Stimulated activated CD8-positive, alpha-beta memory T cell treated with anti-CD3 and anti-CD28 coated beads, Interleukin-12 subunit alpha, Interleukin-12 subunit beta, amount 100 ng/mL, for 24 hours (primary cell): ENCODE results near the gene DUSP11.
"Not testable (repeated sequence)": the region's sequence is repeated elsewhere in the genome, so short reads cannot be mapped to it uniquely, and the experiment has no call there.

Source experiments
- DNase-seq: peaks from one replicate; pipeline ENCODE4 v3.0.0-alpha.2; 2020; ENCODE audit errors: extremely low read depth

DUSP11 gene

DNA sequence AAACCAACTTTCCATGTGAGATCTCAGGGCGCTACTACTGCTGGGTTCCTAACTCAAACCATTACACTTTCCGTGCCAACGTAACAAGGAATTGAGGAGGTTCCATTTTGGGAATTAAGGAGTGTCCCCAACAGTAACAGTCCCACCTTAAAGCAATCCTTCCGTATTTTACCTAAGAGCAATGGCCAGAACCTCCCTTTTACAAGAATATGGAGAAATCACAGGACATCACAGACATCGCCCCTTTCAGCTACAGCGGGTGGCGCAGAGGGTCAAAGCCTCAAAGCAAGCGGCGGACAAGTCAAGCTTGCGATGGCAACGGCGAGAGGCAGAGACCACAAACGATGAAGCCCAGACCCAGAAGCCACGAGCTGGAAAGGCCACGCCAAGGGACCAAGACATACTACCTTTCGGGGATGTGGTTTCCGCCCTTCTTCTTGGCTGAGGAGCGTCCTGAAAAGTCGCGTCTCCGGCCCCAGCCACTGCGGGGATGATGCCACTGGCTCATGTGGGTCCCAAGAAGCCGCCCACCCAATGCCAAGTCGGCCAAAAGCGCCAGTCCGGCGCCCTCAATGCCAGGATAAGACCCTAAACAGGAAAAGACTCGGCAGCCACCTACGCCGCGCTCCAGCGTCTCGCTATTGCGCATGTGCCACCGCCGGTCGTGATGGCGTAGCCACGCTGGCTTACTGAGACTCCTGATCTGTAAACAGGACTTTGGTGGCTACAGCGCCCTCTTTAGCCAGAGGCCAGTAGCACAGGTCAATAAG, at the start of gene DUSP11:
Gene DUSP11, minus strand, starts transcription at position 637 of the 770 bp plus-strand sequence. Its CDS starts 129 bp downstream, at position 508.
- DNase-seq = peak; percentile 85

DNA sequence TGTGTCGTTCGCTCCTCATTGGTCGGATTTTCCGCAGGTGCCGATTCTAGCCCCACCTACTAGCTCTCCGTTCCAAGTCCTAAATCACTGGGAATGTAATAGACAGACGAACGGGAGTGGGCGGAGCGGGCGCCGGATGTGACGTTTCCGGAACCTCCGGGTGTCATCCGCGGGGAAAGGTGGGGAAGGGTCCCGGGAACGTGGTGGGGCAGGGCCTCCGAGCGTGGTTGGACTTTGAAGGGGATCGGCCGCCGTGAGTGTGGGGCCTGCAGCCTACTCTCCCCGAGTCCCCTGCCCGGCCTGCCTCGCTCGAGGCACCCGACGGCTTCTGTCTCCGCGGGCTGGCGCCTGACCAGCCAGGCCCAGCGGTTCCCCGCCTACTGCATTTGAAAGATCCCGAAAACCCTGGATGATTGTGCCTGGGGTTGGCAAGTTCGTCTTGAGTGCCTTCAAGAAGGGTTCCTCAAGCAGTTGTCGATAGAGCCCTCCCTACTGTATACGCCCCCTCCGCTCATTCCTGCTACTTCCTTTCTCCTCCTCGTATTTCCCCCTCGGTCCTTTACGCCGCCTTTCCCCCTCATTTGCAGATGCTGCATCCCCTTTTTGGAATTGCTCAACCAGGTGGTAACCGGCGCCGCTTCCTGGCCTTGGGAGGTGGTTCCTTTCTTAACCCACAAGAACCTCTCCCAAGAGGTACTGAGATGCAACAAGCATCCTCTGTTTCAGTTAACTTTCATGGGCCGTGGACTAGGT, 49.1 kb upstream of the DUSP11 start, which contains the start of gene STAMBP:
Gene STAMBP, plus strand, starts transcription at position 144 of the 753 bp plus-strand sequence. CDS start 1,896 bp downstream, outside the sequence.
- peak; percentile 63 for DNase-seq

DNA sequence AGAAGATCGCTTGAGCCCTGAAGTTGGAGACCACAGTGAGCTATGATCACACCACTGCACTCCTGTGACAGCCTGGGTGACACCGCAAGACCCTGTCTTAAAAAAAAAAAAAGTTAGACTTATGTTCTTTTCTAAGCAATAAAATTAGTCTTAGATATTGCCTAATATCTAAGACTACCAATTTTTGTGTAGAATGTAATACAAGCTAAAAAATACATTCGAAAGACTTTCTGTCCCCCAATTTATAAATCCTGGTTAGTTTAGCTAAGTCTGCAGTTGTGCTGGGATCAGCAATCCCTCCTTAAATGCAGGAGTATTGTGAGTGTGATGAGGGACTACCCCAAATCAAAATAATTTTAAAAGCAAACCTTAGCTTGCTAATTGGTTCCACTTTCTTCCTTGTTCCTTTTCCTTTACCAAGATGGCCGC, 48.5 kb upstream of the DUSP11 start:
- no peak for DNase-seq

DNA sequence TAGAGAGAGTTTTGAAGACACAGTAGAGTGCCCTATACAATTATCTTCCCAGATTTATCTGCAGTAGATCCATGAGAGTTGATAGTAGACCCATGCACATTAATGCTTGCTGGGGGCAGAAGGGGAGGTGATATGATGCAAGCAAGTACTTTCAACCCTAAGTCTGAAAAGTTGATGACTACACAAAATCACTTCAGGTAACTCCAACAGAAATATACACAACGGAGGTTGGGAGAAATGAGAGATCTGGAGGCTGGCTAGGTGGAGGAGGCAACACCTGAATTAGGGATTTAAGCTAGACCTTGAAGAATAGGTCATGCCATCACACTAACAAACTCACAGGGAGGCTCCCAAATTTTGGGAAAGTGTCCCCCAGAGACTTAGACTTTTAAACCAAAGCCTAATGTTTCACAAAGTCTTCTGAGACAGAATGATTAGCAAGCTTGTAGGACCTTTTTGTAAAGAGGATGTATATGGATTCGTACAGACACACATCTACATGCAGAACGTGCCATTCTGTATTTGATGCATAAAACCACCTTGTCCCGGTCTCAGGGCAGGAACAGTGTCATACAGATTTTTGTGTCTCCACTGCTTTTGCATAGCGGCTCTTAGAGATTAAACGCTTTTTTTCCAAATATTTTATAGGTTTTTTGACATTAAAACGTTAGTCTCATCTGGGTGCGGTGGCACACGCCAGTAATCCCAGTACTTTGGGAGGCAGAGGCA, 47.9 kb upstream of the DUSP11 start:
- DNase-seq = no peak

DNA sequence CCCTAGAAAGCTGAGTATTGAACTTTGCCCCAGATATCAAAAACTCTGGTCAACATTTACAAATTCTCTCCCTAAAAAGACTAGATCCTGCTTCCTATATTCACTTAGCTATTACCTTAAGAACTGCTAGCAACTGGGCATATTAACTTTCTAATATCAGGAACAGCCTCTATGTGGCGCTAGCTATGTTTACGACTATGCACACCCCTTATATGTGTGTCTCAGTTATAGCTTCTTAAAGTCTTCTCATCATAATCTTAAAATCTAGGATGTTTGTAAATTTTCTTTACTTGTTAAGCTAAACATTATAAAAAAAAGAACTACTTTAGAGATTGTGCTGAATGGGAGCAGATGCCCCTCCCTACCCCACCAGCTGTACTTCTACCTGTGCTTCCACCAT, 47.1 kb upstream of the DUSP11 start:
- DNase-seq = no peak

DNA sequence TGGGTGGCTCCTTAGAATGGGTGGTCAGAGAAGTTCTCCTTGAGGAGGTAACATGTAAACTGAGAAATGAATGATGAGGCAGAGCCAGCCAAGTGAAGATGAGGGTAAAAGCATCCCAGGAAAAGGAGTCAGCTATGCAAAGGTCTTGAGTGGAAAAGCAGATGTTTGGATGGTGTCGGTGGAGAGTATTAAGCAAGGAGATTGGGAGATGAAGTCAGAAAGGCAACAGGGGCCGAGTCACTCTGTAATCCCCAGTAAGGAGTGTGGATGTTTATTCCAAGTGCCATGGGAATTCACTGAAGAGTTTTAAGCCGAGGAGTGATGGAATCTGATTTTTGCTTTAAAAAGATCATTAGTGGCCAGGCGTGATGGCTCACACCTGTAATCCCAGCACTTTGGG, 45.5 kb upstream of the DUSP11 start:
- no peak for DNase-seq

DNA sequence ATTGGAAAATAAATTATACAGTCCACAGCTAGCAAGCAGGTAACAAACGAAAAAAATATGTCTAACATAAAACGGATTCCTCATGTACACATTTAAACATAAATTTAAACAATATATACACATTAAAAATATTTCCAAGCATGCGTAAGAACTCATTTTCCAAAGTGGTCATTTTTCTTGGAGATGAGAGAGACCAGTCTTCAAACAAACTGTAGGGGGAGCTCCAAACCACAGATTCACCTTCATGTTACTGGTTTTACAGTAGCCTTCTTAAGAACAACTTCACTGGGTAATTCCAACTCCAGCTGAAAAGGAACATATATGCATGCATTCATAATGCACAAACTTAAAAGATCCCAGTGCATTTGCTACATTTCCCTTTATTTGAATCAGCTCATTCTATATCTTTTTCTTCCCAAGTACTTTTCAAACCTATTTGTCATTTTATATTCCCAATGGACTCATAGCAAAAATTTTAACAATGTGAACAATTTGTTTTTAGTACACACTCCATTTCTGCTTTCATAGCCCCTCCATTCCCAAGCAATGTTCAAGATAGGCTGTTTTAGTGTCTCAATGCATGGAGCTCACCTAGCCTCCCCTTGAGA, 44.1 kb upstream of the DUSP11 start:
- no peak for DNase-seq

DNA sequence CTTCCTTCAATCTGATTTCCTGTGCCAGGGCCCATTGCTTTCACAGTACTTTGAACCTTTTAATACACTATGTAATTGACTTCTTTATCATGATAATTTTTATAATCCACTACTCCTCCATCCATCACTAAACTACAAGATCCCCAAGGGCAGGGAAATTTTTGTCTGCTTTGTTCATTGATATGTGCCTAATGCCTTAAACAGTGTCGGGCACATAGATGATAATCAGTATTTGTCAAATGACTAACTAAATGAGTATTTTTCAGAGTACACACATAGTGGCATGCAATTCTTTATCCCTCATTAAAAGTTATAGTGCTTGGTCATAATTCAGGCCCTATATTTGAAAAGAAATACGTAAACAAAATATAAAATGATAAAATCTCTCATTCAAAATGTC, 43.5 kb upstream of the DUSP11 start:
- no peak for DNase-seq

DNA sequence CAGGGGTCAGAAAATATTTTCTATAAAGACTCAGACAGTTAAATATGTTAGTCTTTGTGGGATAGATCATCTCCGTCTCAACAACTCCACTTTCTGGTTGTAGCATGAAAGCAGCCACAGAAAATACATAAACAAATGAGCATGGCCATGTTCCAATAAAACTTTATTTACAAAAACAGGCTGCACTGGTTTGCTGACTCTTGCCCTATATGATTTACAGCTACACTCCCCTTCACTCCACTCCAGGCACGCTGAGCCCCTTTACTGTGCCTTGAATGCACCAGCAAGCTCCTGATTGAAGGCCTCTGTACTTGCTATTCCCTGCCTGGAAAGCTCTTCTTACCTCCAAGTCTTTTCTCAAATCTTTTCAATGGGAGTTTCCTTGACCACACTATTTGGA, 43.1 kb upstream of the DUSP11 start:
- no peak for DNase-seq

DNA sequence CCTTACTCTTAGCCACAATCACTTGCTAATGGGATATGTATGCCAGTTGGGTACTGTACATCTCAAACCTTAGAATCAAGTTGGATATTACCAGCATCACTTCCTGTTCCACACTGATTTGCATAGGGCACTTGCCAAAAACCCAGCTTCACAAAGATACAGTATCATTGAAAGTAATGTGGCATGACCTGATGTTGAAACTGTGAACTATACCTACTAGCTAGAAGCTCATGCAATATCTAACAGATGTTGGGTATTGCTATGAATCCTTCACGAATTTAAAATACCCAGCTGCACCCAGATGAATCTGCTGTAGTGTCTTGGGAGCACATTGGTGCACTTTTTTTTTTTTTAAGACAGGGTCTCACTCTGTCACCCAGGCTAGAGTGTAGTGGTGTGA, 42.4 kb upstream of the DUSP11 start:
- no peak for DNase-seq

DNA sequence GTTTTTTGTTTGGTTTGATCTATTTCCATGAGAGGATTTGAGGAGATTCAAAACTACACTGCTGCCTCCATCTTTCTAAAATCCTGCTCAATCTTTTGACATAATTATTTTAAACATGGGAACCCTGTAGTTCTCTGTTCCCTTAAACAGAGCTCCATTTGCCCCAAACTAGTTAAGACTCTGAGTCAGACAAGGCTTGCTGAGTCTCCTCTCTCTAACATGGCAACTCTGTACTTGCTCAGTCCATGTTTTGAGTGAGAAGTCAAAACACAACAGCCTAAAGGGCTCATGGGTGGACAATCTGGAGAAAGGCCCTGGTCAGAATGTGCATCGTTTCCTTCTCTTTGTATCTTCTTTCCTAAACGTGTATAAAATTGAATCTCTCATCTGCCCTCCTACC, 41.8 kb upstream of the DUSP11 start:
- DNase-seq = no peak

DNA sequence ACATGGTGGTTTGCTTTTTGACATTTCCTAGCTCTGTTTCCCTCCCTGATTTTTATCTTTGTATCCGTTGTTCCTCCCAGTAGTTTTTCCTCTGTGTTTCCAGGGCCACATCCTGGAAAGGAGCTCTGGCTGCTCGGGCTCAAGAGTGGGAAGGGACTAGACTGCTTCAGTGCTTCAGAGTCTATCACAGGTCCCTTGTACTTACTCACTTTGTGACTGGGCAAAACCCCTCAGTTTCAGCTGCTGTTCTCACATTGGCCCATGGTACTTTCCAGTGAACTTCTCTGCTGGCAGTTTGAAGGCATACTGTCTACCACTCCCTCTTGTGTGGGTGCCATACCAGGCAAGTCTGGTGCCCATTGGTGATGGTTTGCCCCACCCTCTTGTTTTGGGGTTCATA, 41.3 kb upstream of the DUSP11 start:
- DNase-seq = no peak

DNA sequence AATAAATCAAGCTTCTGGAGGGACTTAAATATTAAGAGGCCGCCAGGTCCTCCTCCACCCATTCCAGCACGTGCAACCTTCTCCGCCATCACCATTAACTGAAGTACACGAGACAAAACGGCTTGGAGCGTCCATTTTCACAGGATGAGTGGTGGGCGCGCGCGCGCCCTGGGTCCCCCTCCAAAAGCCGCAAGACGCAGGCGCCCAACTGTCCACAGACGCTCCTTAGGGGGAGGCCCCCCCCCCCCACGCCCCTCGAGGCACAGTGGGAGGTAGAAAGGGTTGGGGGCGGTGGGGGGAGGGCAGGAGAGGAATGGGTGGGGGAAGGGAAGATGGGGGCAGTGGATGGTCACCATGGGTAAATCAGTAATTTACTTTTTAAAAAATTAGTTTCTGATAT, 38.4 kb upstream of the DUSP11 start:
- DNase-seq = no peak

DNA sequence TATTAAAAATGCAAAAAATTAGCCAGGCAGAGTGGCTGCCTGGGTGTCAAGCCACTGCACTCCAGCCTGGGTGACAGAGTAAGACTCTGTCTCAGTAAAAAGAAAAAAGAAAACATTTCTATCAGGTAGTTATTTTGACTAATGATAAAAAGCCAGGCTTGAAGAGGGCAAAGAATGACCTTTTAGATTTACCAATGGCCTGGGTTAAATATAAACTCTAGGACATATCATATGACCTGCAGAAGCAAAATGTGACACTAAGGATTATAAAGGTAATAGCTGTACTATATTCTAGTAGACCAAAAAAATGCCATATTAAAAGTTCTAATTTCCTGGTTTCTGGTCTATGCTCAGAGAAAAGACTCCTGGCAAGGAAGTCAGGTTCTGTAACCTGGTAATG, 32.7 kb upstream of the DUSP11 start:
- DNase-seq = no peak

DNA sequence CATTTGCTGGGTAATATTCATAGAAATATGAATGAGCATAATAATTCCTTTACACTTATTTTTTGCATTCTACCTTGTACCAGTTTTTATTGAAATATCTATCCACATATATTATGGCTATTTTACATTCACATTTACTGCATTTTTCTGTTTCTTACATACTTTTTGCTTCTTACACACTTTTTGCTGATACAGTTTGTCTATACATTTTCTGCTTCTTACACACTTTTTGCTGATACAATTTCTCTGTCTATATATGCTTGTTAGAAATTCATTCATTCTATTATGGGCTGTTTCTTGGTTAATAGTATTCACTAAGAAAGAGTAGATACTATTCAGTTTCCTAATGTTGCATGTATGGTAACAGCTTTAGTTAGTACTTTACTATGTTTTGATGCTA, 32.0 kb upstream of the DUSP11 start:
- no peak for DNase-seq

DNA sequence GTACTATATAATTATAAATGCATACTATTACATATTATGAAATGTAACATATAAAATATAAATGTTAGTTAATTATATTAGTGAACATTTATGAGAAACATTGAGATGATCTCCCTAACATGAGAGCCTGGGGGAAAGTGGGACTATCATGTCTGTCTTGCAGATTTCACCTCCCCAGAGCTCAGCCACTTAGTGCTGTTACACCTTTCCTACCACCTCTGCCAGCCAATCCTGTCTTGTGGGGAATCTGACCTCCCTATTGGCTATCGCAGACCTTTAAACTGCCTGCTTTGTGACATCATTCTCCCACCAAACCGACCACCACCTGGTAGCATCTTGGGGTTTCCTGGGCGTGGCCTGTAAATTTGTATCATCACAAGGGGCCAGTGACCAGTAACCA, 4.0 kb upstream of the DUSP11 start, which contains the start of gene C2orf78:
Gene C2orf78, plus strand, starts transcription at position 301 of the 400 bp plus-strand sequence. CDS start 127 bp downstream, outside the sequence.
- DNase-seq = not testable (repeated sequence)

DNA sequence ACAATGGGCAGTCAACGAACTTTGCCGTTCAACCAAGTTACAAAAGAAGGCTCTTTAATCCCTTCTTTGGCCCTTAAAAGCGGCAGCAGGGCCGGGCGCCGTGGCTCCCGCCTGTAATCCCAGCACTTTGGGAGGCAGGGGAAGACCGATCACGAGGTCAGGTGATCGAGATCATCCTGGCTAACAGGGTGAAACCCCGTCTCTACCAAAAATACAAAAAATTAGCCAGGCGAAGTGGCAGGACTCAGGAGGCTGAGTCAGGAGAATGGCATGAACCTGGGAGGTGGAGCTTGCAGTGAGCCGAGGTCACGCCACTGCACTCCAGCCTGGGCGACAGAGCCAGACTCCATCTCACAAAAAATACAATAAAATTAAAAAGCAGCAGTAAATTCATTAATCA, 3.5 kb upstream of the DUSP11 start:
- not testable (repeated sequence) for DNase-seq

DNA sequence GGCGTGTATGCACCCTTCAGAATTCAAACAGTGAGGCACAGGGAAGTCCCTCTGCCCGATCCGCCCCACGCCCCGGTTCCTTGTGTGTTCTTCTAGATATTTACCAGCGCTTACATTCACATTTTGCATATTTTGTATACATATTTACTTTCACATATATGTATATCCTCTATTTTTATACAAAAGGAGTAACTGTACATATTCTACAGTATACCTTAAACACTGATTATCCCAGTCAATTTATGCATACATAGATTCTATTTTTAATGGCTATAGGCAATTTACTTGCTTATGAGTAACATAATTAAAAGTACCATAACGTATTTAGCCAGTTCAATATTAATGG, 307 bp upstream of the DUSP11 start:
- DNase-seq = no peak

DNA sequence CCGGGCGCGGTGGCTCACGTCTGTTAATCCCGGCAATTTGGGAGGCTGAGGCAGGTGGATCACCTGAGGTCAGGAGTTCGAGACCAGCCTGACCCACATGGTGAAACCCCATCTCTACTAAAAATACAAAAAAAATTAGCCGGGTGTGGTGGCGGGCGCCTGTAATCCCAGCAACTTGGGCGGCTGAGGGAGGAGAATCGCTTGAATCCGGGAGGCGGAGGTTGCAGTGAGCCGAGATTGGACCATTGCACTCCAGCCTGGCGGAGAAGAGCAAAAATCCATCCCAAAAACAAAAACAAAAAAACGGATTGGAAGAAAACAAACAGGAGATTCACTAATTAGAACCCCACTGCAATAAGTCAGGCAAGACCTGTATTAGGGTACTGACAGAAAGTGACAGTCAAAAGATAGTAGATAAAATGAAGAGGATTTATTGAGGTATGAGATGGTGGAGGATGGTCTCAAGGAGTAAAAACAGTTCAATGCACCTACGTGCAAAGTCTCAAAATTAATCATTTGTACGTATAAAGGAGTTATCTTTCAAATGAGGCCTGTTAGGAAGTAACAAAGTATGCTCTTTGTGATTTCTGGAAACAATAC, 936 bp downstream of the DUSP11 start:
- not testable (repeated sequence) for DNase-seq

DNA sequence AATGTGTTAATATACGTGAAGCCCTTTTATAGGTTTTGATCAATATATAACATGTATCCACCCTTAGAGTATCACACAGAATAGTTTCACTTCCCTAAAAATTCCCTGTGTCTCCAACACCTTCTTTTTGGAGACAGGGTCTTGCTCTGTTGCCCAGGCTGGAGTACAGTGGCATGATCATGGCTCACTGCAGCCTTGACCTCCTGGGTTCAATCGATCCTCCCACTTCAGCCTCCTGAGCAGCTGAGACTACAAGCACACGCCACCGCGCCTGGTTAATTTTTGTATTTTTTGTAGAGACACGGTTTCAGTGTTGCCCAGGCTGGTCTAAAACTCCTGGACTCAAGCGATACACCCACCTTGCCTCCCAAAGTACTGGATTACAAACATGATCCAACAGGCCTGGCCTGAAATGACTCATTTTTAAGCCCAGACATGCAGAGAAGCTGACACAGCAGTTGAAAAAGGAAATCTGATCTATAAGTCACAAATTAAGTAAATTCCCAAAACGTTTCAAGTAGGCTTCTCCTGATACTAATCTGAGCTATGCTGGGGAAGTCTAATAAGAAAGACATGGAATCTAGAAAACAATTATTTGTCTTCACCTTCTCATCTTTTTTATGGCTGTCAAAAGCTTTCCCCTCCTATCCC, 2.9 kb downstream of the DUSP11 start:
- DNase-seq = no peak

DNA sequence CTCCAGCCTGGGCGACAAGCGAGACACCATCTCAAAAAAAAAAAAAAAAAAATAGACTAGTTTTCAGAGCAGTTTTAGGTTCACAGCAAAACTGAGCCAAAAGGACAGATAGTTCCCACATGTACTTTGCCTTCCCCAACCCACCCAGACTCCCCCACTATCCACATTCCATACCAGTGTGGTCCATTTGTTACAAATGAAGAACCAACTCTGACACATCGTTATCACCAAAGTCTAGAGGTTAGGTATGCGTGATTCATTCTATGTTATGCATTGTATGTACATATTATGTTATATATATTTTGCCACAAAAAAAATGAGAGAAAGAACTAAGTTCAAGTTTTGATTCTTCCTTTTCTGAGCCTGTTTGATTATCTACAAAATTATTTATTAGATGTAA, 3.5 kb downstream of the DUSP11 start:
- DNase-seq = no peak
